HS-5 (cell line): ENCODE data around the gene FCN3.
A peak's percentile ranks its signal among the peaks of the same experiment; 100 is the strongest.
"Not testable (repeated sequence)": the region's sequence is repeated elsewhere in the genome, so short reads cannot be mapped to it uniquely, and the experiment has no call there.

Experiments used
- DNase-seq: peaks from one replicate; pipeline ENCODE4 v3.0.0-alpha.2; 2012; ENCODE audit warnings: low read depth

Gene FCN3

GRCh38 chr1:27399251-27400025, 24.8 kb upstream of the FCN3 start:
- no peak for DNase-seq

GRCh38 chr1:27398405-27399149, 24.0 kb upstream of the FCN3 start:
- no peak for DNase-seq

- no peak for DNase-seq
Measured at GRCh38 chr1:27397749-27398148, 23.1 kb upstream of the FCN3 start.

- DNase-seq: no peak
Measured at GRCh38 chr1:27397110-27397509, 22.5 kb upstream of the FCN3 start.

- DNase-seq: no peak
Measured at GRCh38 chr1:27395441-27396195, 21.0 kb upstream of the FCN3 start.

- DNase-seq: no peak
Measured at GRCh38 chr1:27394925-27395324, 20.3 kb upstream of the FCN3 start.

GRCh38 chr1:27394282-27394658, 19.6 kb upstream of the FCN3 start:
- no peak for DNase-seq

- DNase-seq: no peak
Measured at GRCh38 chr1:27393641-27394281, 19.1 kb upstream of the FCN3 start.

- no peak for DNase-seq
Measured at GRCh38 chr1:27392778-27393635, 18.4 kb upstream of the FCN3 start.

- DNase-seq: peak; percentile 66
Measured at GRCh38 chr1:27392096-27392777, 17.6 kb upstream of the FCN3 start, which contains the start of gene GPR3. GPR3 (plus strand) TSS chr1:27392622; CDS start chr1:27393799, 1,177 bp downstream.

- DNase-seq: no peak
Measured at GRCh38 chr1:27391511-27392095, 17.0 kb upstream of the FCN3 start.

GRCh38 chr1:27388337-27389005, 13.8 kb upstream of the FCN3 start:
- DNase-seq: no peak

- DNase-seq: not testable (repeated sequence)
Measured at GRCh38 chr1:27384797-27385196, 10.2 kb upstream of the FCN3 start.

- no peak for DNase-seq
Measured at GRCh38 chr1:27383661-27384060, 9.0 kb upstream of the FCN3 start.

- DNase-seq: no peak
Measured at GRCh38 chr1:27383039-27383605, 8.5 kb upstream of the FCN3 start, which contains the start of gene CD164L2. CD164L2 (minus strand) TSS chr1:27383333; CDS start chr1:27383239, 94 bp downstream.

GRCh38 chr1:27381969-27382762, 7.5 kb upstream of the FCN3 start:
- no peak for DNase-seq

- no peak for DNase-seq
Measured at GRCh38 chr1:27380766-27381733, 6.4 kb upstream of the FCN3 start.
